Hepatocyte (in vitro differentiated cells): ENCODE data around the gene POFUT2. TPM values are rescaled to one million over a fixed set of nuclear protein-coding genes. Genes with fewer than 3 reads are reported as not detected.
A peak's percentile ranks its signal among the peaks of the same experiment; 100 is the strongest.

ENCODE experiments used
- DNase-seq: peaks from one replicate; pipeline ENCODE4 v3.0.0-alpha.2; 2016; ENCODE audit warnings: low spot score
- H2AFZ ChIP-seq: fragments of 200-600 bp; sonication (generic); 2 replicates; pipeline ENCODE4 v1.6.0; 2016; ENCODE audit warnings: antibody characterized with exemption, mild to moderate bottlenecking
- H3K27ac ChIP-seq: fragments of 200-600 bp; sonication (generic); 2 replicates; pipeline ENCODE4 v1.5.1; 2016; ENCODE audit warnings: mild to moderate bottlenecking
- H3K27me3 ChIP-seq: fragments of 200-600 bp; sonication (generic); 2 replicates; pipeline ENCODE4 v1.6.1; 2016
- H3K36me3 ChIP-seq: fragments of 200-600 bp; sonication (generic); replicated peaks from 2 replicates; pipeline ENCODE4 v1.5.1; 2016; ENCODE audit warnings: low read depth; ENCODE audit not compliant: insufficient read depth
- H3K4me1 ChIP-seq: fragments of 200-600 bp; sonication (generic); 2 replicates; pipeline ENCODE4 v1.5.1; 2016; ENCODE audit warnings: mild to moderate bottlenecking, moderate library complexity; ENCODE audit not compliant: insufficient read depth
- H3K4me2 ChIP-seq: fragments of 200-600 bp; sonication (generic); 2 replicates; pipeline ENCODE4 v1.6.0; 2016
- H3K4me3 ChIP-seq: fragments of 200-600 bp; sonication (generic); 2 replicates; pipeline ENCODE4 v1.5.1; 2016; ENCODE audit warnings: mild to moderate bottlenecking
- H3K79me2 ChIP-seq: fragments of 200-600 bp; sonication (generic); 2 replicates; pipeline ENCODE4 v1.6.0; 2017; ENCODE audit warnings: mild to moderate bottlenecking
- H3K9me2 ChIP-seq: fragments of 200-600 bp; sonication (generic); replicated peaks from 2 replicates; pipeline ENCODE4 v1.6.0; 2017; ENCODE audit warnings: mild to moderate bottlenecking; ENCODE audit not compliant: insufficient read depth
- H3K9me3 ChIP-seq: fragments of 200-600 bp; sonication (generic); 2 replicates; pipeline ENCODE4 v1.5.1; 2016; ENCODE audit warnings: low read depth, mild to moderate bottlenecking
- H4K20me1 ChIP-seq: fragments of 200-600 bp; sonication (generic); 2 replicates; pipeline ENCODE4 v1.6.0; 2016; ENCODE audit warnings: mild to moderate bottlenecking; ENCODE audit not compliant: insufficient read depth, poor library complexity, severe bottlenecking
- EZH2 ChIP-seq: fragments of 200-600 bp; sonication (generic); IDR thresholded peaks from 2 replicates; pipeline ENCODE4 v1.6.1; 2016; ENCODE audit warnings: antibody characterized with exemption, mild to moderate bottlenecking, borderline replicate concordance
- EZH2phosphoT487 ChIP-seq: fragments of 200-600 bp; sonication (generic); IDR thresholded peaks from one replicate; pipeline ENCODE4 v1.6.1; 2018; ENCODE audit warnings: antibody characterized with exemption, mild to moderate bottlenecking, low read depth, moderate library complexity; ENCODE audit not compliant: unreplicated experiment, severe bottlenecking
- WGBS: methylation state at CpG from one replicate; pipeline ENCODE4 v1.1.6; 2016; ENCODE audit warnings: low lambda C conversion rate; ENCODE audit errors: missing lambda C conversion rate; 5-methylcytosine and 5-hydroxymethylcytosine counted together
- polyA plus RNA-seq: library from polyadenylated mRNA; unstranded; fragments of >200 nt; fragmentation: Nextera tagmentation; extraction: Ambion mirVana; gene quantifications from 2 replicates; pipeline ENCODE4 v1.2.1, GENCODE V29; 2016
- total RNA-seq: library from RNA; depleted of rRNA; stranded (reverse); fragments of >200 nt; gene quantifications from 2 replicates; pipeline ENCODE4 v1.2.3, GENCODE V29; 2014
- TF ChIP-seq, protein P1 (sequence below): fragments of 200-600 bp; sonication (generic); IDR thresholded peaks from 2 replicates; pipeline ENCODE4 v1.5.1; 2016; ENCODE audit warnings: antibody characterized with exemption, mild to moderate bottlenecking; ENCODE audit not compliant: poor library complexity

Gene POFUT2
- total and polyA plus RNA-seq, 2 experiments from 2014 or later, result 30.7 to 57.7 TPM

- H2AFZ ChIP-seq, result no peak overlapping the region
- no peak for DNase-seq
- H3K4me3 ChIP-seq, result no peak overlapping the region
- no peak overlapping the region for H3K4me2 ChIP-seq
- no peaks in the 10 kb centered on the region for H4K20me1 ChIP-seq
- no peaks in the 10 kb centered on the region for H3K9me3 ChIP-seq
- TF ChIP-seq, protein P1, sequence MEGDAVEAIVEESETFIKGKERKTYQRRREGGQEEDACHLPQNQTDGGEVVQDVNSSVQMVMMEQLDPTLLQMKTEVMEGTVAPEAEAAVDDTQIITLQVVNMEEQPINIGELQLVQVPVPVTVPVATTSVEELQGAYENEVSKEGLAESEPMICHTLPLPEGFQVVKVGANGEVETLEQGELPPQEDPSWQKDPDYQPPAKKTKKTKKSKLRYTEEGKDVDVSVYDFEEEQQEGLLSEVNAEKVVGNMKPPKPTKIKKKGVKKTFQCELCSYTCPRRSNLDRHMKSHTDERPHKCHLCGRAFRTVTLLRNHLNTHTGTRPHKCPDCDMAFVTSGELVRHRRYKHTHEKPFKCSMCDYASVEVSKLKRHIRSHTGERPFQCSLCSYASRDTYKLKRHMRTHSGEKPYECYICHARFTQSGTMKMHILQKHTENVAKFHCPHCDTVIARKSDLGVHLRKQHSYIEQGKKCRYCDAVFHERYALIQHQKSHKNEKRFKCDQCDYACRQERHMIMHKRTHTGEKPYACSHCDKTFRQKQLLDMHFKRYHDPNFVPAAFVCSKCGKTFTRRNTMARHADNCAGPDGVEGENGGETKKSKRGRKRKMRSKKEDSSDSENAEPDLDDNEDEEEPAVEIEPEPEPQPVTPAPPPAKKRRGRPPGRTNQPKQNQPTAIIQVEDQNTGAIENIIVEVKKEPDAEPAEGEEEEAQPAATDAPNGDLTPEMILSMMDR, result no peak
- no peak for TF ChIP-seq EZH2
- no peak for TF ChIP-seq EZH2phosphoT487
- no peaks in the 10 kb centered on the region for H3K27me3 ChIP-seq
- no peaks in the 10 kb centered on the region for H3K9me2 ChIP-seq
- WGBS, result 81% methylated on average over 16 of the region's 16 CpGs
- no peak overlapping the region for H3K27ac ChIP-seq
- H3K36me3 ChIP-seq, result no peaks in the 10 kb centered on the region
- peaks cover 5% of the 10 kb centered on the region for H3K4me1 ChIP-seq
- no peaks in the 10 kb centered on the region for H3K79me2 ChIP-seq
Observed at GRCh38 chr21:45225741-45226327, 61.9 kb downstream of the POFUT2 start.

- no peaks in the 10 kb centered on the region for H3K36me3 ChIP-seq
- no peak for DNase-seq
- no peaks in the 10 kb centered on the region for H3K27me3 ChIP-seq
- WGBS, result 90% methylated on average over 11 of the region's 11 CpGs
- H3K4me1 ChIP-seq, result peaks cover 5% of the 10 kb centered on the region
- H3K79me2 ChIP-seq, result no peaks in the 10 kb centered on the region
- no peak overlapping the region for H3K4me2 ChIP-seq
- H3K9me3 ChIP-seq, result no peaks in the 10 kb centered on the region
- no peak overlapping the region for H2AFZ ChIP-seq
- no peak overlapping the region for H3K4me3 ChIP-seq
- no peak overlapping the region for H3K27ac ChIP-seq
- no peaks in the 10 kb centered on the region for H4K20me1 ChIP-seq
- TF ChIP-seq, protein P1, result no peak
- TF ChIP-seq EZH2phosphoT487 (no peak), EZH2 (no peak)
- H3K9me2 ChIP-seq, result no peaks in the 10 kb centered on the region
Observed at GRCh38 chr21:45225041-45225740, 62.5 kb downstream of the POFUT2 start.

GRCh38 chr21:45224189-45224938, 63.3 kb downstream of the POFUT2 start:
- Histone ChIP-seq H3K27me3 (no peaks in the 10 kb centered on the region), H3K4me1 (peaks cover 5% of the 10 kb centered on the region), H2AFZ (no peak overlapping the region), H3K4me2 (no peak overlapping the region), H3K9me2 (no peaks in the 10 kb centered on the region), H3K79me2 (no peaks in the 10 kb centered on the region), H4K20me1 (no peaks in the 10 kb centered on the region), H3K9me3 (no peaks in the 10 kb centered on the region), H3K4me3 (no peak overlapping the region), H3K27ac (no peak overlapping the region), H3K36me3 (no peaks in the 10 kb centered on the region)
- peak; percentile 55 for DNase-seq
- WGBS, result 86% methylated on average over 20 of the region's 24 CpGs
- TF ChIP-seq EZH2phosphoT487 (no peak), EZH2 (no peak)
- TF ChIP-seq, protein P1, result no peak
